SK-N-SH treated with all-trans-retinoic acid at 6 μM for 48 hours (cell line): Measurements from ENCODE around the gene NPC1.

Experiments used
- ATAC-seq: fragments of 200-7000 bp; cut with Tn5 transposase; 3 replicates; pipeline ENCODE4 v1.9.1; 2020; ENCODE audit warnings: mild to moderate bottlenecking, moderate library complexity
- ARNTL ChIP-seq: fragments of 450-650 bp; formaldehyde crosslinking; IDR thresholded peaks from 2 replicates; pipeline ENCODE4 v1.5.0; 2020; ENCODE audit warnings: low read depth, mild to moderate bottlenecking, moderate library complexity, borderline replicate concordance
- BACH2 ChIP-seq: fragments of 250-450 bp; sonication (Bioruptor Pico); IDR thresholded peaks from 2 replicates; pipeline ENCODE4 v1.9.0; 2021; ENCODE audit warnings: mild to moderate bottlenecking, borderline replicate concordance
- CSDC2 ChIP-seq: fragments of 250-450 bp; sonication (Bioruptor Pico); IDR thresholded peaks from 2 replicates; pipeline ENCODE4 v1.5.0; 2020; ENCODE audit warnings: mild to moderate bottlenecking, moderate library complexity
- GLIS3 ChIP-seq: fragments of 250-450 bp; sonication (Bioruptor Pico); IDR thresholded peaks from 2 replicates; pipeline ENCODE4 v1.5.0; 2020; ENCODE audit warnings: mild to moderate bottlenecking, moderate library complexity
- OSR1 ChIP-seq: fragments of 250-450 bp; sonication (Bioruptor Pico); IDR thresholded peaks from 2 replicates; pipeline ENCODE4 v1.8.0; 2022; ENCODE audit warnings: moderate library complexity, mild to moderate bottlenecking, inconsistent platforms
- PPARA ChIP-seq: fragments of 250-450 bp; sonication (Bioruptor Pico); IDR thresholded peaks from 2 replicates; pipeline ENCODE4 v1.5.0; 2020; ENCODE audit warnings: mild to moderate bottlenecking, borderline replicate concordance
- RARB ChIP-seq: fragments of 250-450 bp; sonication (Bioruptor Pico); IDR thresholded peaks from 2 replicates; pipeline ENCODE4 v1.8.0; 2021; ENCODE audit warnings: mild to moderate bottlenecking, moderate library complexity
- SNAI2 ChIP-seq: fragments of 250-450 bp; sonication (Bioruptor Pico); IDR thresholded peaks from 2 replicates; pipeline ENCODE4 v1.5.0; 2020; ENCODE audit warnings: mild to moderate bottlenecking, moderate library complexity
- TCF4 ChIP-seq: fragments of 250-450 bp; sonication (Bioruptor Pico); IDR thresholded peaks from 2 replicates; pipeline ENCODE4 v1.8.0; 2021; ENCODE audit warnings: mild to moderate bottlenecking, moderate library complexity, borderline replicate concordance
- TOX ChIP-seq: fragments of 250-450 bp; sonication (Bioruptor Pico); IDR thresholded peaks from 2 replicates; pipeline ENCODE4 v1.8.0; 2021; ENCODE audit warnings: mild to moderate bottlenecking, moderate library complexity, borderline replicate concordance
- ZC3H10 ChIP-seq: fragments of 250-450 bp; sonication (Bioruptor Pico); IDR thresholded peaks from 2 replicates; pipeline ENCODE4 v1.5.1; 2021; ENCODE audit warnings: mild to moderate bottlenecking, moderate library complexity
- ZFP3 ChIP-seq: fragments of 250-450 bp; sonication (Bioruptor Pico); IDR thresholded peaks from 2 replicates; pipeline ENCODE4 v1.5.0; 2020; ENCODE audit warnings: mild to moderate bottlenecking, moderate library complexity
- ZFP30 ChIP-seq: fragments of 450-650 bp; formaldehyde crosslinking; IDR thresholded peaks from 2 replicates; pipeline ENCODE4 v1.5.0; 2022; ENCODE audit warnings: mild to moderate bottlenecking, moderate library complexity
- ZNF565 ChIP-seq: fragments of 450-650 bp; formaldehyde crosslinking; conservative IDR thresholded peaks from 2 replicates; pipeline ENCODE4 v1.5.0; 2020; ENCODE audit warnings: low read depth, mild to moderate bottlenecking, moderate library complexity
- ZNF70 ChIP-seq: fragments of 450-650 bp; formaldehyde crosslinking; IDR thresholded peaks from 2 replicates; pipeline ENCODE4 v1.5.0; 2020; ENCODE audit warnings: mild to moderate bottlenecking, moderate library complexity
- TF ChIP-seq, protein P1 (sequence below): fragments of 250-450 bp; sonication (Bioruptor Pico); IDR thresholded peaks from 2 replicates; pipeline ENCODE4 v1.8.0; 2020; ENCODE audit warnings: mild to moderate bottlenecking, moderate library complexity, borderline replicate concordance
- TF ChIP-seq, protein P2 (sequence below): fragments of 250-450 bp; sonication (Bioruptor Pico); IDR thresholded peaks from 2 replicates; pipeline ENCODE4 v1.8.0; 2021; ENCODE audit warnings: low read depth, mild to moderate bottlenecking, moderate library complexity, borderline replicate concordance
- TF ChIP-seq, protein P3 (sequence below): fragments of 250-450 bp; sonication (Bioruptor Pico); IDR thresholded peaks from 2 replicates; pipeline ENCODE4 v1.5.0; 2020; ENCODE audit warnings: mild to moderate bottlenecking, moderate library complexity
- TF ChIP-seq, protein P4 (sequence below): fragments of 250-450 bp; sonication (Bioruptor Pico); IDR thresholded peaks from 2 replicates; pipeline ENCODE4 v1.5.1; 2021; ENCODE audit warnings: mild to moderate bottlenecking, moderate library complexity
- TF ChIP-seq, protein P5 (sequence below): fragments of 250-450 bp; sonication (Bioruptor Pico); IDR thresholded peaks from 2 replicates; pipeline ENCODE4 v1.5.1; 2020; ENCODE audit warnings: low read depth, mild to moderate bottlenecking, moderate library complexity

NPC1 gene

DNA sequence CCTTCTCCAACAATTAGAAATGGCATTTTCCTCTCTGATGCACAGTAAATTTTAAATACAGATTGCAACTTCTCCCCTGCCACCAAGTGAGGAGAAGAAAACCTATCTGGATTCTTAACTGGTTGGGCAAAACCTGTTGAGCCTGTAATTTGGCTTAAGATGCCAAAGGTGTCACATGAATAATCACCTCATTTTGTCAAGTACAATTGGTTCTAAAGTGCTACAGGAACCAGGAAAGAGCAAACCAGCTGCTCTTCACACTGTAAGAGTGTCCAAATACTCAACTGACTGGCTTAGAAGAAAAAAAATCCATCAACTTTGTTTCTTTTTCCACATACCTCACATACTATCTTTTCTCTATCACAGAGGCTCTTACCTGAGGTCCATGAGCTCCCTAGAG lies 35.4 kb downstream of the NPC1 start:
- TF ChIP-seq OSR1 (no peak), ZFP3 (CRISPR knock-in tag) (no peak), CSDC2 (CRISPR knock-in tag) (no peak), BACH2 (CRISPR knock-in tag) (no peak)
- TF ChIP-seq, protein P1, sequence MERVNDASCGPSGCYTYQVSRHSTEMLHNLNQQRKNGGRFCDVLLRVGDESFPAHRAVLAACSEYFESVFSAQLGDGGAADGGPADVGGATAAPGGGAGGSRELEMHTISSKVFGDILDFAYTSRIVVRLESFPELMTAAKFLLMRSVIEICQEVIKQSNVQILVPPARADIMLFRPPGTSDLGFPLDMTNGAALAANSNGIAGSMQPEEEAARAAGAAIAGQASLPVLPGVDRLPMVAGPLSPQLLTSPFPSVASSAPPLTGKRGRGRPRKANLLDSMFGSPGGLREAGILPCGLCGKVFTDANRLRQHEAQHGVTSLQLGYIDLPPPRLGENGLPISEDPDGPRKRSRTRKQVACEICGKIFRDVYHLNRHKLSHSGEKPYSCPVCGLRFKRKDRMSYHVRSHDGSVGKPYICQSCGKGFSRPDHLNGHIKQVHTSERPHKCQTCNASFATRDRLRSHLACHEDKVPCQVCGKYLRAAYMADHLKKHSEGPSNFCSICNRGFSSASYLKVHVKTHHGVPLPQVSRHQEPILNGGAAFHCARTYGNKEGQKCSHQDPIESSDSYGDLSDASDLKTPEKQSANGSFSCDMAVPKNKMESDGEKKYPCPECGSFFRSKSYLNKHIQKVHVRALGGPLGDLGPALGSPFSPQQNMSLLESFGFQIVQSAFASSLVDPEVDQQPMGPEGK, result no peak
- TF ChIP-seq, protein P2, sequence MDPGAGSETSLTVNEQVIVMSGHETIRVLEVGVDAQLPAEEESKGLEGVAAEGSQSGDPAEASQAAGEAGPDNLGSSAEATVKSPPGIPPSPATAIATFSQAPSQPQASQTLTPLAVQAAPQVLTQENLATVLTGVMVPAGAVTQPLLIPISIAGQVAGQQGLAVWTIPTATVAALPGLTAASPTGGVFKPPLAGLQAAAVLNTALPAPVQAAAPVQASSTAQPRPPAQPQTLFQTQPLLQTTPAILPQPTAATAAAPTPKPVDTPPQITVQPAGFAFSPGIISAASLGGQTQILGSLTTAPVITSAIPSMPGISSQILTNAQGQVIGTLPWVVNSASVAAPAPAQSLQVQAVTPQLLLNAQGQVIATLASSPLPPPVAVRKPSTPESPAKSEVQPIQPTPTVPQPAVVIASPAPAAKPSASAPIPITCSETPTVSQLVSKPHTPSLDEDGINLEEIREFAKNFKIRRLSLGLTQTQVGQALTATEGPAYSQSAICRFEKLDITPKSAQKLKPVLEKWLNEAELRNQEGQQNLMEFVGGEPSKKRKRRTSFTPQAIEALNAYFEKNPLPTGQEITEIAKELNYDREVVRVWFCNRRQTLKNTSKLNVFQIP, result no peak
- no peak for ATAC-seq

DNA sequence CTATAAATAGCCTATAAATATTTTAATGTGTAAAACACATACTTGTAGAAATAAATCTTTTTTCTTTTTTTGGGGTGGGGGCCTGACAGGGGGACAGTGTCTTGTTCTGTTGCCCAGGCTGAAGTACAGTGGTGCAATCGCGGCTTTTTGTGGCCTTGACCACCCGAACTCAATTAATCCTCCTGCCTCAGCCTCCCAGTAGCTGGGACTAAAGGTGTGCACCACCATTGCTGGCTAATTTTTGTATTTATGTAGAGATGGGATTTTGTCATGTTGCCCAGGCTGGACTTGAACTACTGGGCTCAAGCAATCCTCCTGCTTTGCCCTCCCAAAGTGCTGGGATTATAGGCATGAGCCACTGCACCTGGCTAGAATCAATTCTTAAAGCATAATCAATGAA lies 37.6 kb downstream of the NPC1 start:
- no peak for TF ChIP-seq BACH2 (CRISPR knock-in tag)
- TF ChIP-seq, protein P3, sequence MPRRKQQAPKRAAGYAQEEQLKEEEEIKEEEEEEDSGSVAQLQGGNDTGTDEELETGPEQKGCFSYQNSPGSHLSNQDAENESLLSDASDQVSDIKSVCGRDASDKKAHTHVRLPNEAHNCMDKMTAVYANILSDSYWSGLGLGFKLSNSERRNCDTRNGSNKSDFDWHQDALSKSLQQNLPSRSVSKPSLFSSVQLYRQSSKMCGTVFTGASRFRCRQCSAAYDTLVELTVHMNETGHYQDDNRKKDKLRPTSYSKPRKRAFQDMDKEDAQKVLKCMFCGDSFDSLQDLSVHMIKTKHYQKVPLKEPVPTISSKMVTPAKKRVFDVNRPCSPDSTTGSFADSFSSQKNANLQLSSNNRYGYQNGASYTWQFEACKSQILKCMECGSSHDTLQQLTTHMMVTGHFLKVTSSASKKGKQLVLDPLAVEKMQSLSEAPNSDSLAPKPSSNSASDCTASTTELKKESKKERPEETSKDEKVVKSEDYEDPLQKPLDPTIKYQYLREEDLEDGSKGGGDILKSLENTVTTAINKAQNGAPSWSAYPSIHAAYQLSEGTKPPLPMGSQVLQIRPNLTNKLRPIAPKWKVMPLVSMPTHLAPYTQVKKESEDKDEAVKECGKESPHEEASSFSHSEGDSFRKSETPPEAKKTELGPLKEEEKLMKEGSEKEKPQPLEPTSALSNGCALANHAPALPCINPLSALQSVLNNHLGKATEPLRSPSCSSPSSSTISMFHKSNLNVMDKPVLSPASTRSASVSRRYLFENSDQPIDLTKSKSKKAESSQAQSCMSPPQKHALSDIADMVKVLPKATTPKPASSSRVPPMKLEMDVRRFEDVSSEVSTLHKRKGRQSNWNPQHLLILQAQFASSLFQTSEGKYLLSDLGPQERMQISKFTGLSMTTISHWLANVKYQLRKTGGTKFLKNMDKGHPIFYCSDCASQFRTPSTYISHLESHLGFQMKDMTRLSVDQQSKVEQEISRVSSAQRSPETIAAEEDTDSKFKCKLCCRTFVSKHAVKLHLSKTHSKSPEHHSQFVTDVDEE, result no peak
- TF ChIP-seq ZFP30 (CRISPR knock-in tag), result no peak
- no peak for TF ChIP-seq PPARA (CRISPR knock-in tag)
- TF ChIP-seq ARNTL (CRISPR knock-in tag), result no peak
- TF ChIP-seq, protein P1, result no peak
- no peak for TF ChIP-seq ZNF70 (CRISPR knock-in tag)

DNA sequence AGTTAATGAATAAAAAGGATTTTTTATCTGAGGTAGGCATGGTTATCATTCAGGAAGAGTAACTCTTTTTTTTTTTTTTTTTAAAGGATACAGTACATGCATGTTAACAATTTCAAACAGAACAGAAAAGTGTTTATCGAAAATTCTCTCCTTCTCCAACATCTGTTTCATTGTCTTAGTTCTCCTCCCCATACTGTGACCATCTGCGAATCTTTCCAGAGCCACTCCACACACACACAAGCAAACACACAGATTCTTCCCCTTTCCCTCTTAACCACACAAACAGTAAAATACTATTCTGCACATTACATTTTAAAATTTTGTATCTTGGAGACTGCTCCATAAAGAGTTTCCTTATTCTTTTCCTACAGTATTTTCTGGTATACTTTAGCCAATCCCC lies 38.0 kb downstream of the NPC1 start:
- ATAC-seq, result no peak
- TF ChIP-seq ZNF565 (CRISPR knock-in tag), result no peak
- no peak for TF ChIP-seq ZNF70 (CRISPR knock-in tag)
- no peak for TF ChIP-seq SNAI2
- no peak for TF ChIP-seq ZC3H10
- no peak for TF ChIP-seq GLIS3 (CRISPR knock-in tag)
- TF ChIP-seq, protein P3, result no peak
- no peak for TF ChIP-seq TCF4 (CRISPR knock-in tag)
- TF ChIP-seq, protein P4, sequence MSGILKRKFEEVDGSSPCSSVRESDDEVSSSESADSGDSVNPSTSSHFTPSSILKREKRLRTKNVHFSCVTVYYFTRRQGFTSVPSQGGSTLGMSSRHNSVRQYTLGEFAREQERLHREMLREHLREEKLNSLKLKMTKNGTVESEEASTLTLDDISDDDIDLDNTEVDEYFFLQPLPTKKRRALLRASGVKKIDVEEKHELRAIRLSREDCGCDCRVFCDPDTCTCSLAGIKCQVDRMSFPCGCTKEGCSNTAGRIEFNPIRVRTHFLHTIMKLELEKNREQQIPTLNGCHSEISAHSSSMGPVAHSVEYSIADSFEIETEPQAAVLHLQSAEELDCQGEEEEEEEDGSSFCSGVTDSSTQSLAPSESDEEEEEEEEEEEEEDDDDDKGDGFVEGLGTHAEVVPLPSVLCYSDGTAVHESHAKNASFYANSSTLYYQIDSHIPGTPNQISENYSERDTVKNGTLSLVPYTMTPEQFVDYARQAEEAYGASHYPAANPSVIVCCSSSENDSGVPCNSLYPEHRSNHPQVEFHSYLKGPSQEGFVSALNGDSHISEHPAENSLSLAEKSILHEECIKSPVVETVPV, result no peak
- no peak for TF ChIP-seq ZFP30 (CRISPR knock-in tag)
- TF ChIP-seq, protein P5, sequence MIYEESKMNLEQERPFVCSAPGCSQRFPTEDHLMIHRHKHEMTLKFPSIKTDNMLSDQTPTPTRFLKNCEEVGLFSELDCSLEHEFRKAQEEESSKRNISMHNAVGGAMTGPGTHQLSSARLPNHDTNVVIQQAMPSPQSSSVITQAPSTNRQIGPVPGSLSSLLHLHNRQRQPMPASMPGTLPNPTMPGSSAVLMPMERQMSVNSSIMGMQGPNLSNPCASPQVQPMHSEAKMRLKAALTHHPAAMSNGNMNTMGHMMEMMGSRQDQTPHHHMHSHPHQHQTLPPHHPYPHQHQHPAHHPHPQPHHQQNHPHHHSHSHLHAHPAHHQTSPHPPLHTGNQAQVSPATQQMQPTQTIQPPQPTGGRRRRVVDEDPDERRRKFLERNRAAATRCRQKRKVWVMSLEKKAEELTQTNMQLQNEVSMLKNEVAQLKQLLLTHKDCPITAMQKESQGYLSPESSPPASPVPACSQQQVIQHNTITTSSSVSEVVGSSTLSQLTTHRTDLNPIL (CRISPR knock-in tag), result no peak
- no peak for TF ChIP-seq TOX (CRISPR knock-in tag)
- TF ChIP-seq RARB, result no peak
- TF ChIP-seq ARNTL (CRISPR knock-in tag), result no peak
- TF ChIP-seq OSR1, result no peak
- TF ChIP-seq, protein P2, result no peak
- TF ChIP-seq BACH2 (CRISPR knock-in tag), result no peak
- TF ChIP-seq PPARA (CRISPR knock-in tag), result no peak

More for the DNA sequence above, 37.6 kb downstream of the NPC1 start:
- ATAC-seq, result no peak
